ENCODE results near the gene SVOPL. TPM values are rescaled to one million over a fixed set of nuclear protein-coding genes. Genes with fewer than 3 reads are reported as not detected.

Gene SVOPL
- total RNA-seq, 6 donors from 2014 or later: under 0.01 to 0.63 (median 0.59) TPM; not detected in 3

DNA sequence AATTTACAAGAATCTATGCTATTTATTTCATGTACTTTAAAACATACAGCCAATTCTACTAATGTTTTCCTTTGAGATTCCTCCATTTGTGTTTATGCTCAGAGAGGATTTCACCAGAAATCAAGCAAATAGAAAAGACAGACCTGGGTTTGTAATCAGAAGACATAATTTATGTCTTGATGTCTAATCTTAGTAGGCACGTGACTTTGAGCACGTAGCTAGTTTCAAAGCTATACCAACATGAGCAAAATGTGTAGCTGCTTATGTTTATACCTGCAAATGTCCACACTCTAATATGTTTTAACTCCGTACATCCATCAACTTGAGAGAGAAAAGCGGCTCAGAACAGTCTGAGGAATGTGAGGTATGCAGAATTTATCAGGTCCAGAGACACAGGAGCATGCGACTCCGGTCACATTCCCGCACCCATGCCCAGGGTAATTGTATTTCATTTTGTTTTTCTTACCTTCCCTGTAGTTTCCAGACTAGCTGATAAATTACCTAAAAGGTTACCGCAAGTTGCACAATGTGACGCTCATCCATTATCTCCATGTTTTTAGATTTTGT is 40.0 kb downstream of the SVOPL start:
- TF ChIP-seq POLR2AphosphoS5 (IDR thresholded peaks at IDR 0.05) (no peak), EP300 (IDR thresholded peaks at IDR 0.05) (no peak), POLR2A (IDR thresholded peaks at IDR 0.05) (no peak)
- TF ChIP-seq, protein P1, sequence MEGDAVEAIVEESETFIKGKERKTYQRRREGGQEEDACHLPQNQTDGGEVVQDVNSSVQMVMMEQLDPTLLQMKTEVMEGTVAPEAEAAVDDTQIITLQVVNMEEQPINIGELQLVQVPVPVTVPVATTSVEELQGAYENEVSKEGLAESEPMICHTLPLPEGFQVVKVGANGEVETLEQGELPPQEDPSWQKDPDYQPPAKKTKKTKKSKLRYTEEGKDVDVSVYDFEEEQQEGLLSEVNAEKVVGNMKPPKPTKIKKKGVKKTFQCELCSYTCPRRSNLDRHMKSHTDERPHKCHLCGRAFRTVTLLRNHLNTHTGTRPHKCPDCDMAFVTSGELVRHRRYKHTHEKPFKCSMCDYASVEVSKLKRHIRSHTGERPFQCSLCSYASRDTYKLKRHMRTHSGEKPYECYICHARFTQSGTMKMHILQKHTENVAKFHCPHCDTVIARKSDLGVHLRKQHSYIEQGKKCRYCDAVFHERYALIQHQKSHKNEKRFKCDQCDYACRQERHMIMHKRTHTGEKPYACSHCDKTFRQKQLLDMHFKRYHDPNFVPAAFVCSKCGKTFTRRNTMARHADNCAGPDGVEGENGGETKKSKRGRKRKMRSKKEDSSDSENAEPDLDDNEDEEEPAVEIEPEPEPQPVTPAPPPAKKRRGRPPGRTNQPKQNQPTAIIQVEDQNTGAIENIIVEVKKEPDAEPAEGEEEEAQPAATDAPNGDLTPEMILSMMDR (IDR thresholded peaks at IDR 0.05): no peak
- Histone ChIP-seq H3K36me3 (no peaks in the 10 kb centered on the region), H3K27me3 (no peaks in the 10 kb centered on the region), H3K4me1 (peaks cover 0 to 8% (median 0%) of the 10 kb centered on the region in 4 donors), H3K9me3 (no peaks in the 10 kb centered on the region), H3K27ac (no peak overlapping the region), H3K4me3 (no peak overlapping the region)
- no peak for DNase-seq
- no peak for ATAC-seq (ENCODE audit: low FRiP score in 2 of 2)
- WGBS, 2 donors: 65 to 74% methylated on average over 9 of the region's 9 CpGs

DNA sequence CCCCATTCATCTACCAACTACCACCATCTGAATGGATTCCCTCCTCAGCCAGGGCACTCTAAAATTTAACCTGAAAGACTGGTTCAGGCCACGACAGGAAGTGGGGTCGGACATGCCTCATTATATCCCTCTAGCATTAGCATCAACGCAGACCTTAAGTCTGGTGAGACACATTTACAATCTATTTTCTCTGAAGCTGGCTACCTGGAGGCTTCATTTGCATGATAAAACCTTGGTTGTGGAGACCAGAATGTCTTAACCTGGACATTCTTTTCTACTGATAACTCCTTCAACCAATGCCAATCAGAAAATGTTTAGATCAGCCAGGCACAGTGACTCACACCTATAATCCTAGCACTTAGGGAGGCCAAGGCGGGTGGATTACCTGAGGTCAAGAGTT is 42.3 kb downstream of the SVOPL start:
- no peaks in the 10 kb centered on the region for H3K36me3 ChIP-seq
- H3K27me3 ChIP-seq: no peaks in the 10 kb centered on the region
- H3K4me3 ChIP-seq: no peak overlapping the region
- DNase-seq: no peak
- no peak for ATAC-seq (ENCODE audit: low FRiP score in 2 of 2)
- H3K27ac ChIP-seq: no peak overlapping the region
- peaks cover 0 to 14% (median 1%) of the 10 kb centered on the region in 4 donors for H3K9me3 ChIP-seq
- WGBS, 2 donors: 85 to 91% methylated on average over 4 of the region's 4 CpGs
- no peaks in the 10 kb centered on the region for H3K4me1 ChIP-seq
- no peak for TF ChIP-seq POLR2AphosphoS5 (IDR thresholded peaks at IDR 0.05)
- no peak for TF ChIP-seq EP300 (IDR thresholded peaks at IDR 0.05)
- TF ChIP-seq, protein P1 (IDR thresholded peaks at IDR 0.05): no peak
- TF ChIP-seq POLR2A (IDR thresholded peaks at IDR 0.05): no peak

DNA sequence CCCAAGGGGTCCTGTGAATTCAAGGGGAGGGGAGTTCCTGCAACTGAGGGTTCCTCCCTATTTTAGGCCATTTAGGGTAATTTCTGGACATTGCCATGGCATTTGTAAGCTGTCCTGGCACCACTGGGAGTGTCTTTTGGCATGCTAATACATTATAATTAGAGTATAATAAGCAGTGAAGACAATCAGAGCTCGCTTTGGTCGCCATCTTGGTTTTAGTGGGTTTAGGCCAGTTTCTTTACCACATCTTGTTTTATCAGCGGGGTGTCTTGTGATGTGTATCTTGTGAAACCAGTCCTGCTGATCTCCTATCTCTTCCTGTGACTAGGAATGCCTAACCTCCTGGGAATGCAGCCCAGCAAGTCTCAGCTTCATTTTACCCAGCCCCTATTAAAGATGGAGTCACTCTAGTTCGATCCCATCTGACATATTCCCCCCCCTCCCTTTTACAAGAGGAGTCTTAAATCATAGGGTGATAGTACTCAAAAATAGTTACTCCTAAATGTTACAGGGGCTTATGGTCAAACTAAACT is 43.2 kb downstream of the SVOPL start:
- no peaks in the 10 kb centered on the region for H3K27me3 ChIP-seq
- DNase-seq (no peak), ATAC-seq (ENCODE audit: low FRiP score in 2 of 2) (no peak)
- WGBS, 2 donors: 91 to 93% methylated on average over 4 of the region's 4 CpGs
- H3K4me1 ChIP-seq: no peaks in the 10 kb centered on the region
- peaks cover 0 to 14% (median 1%) of the 10 kb centered on the region in 4 donors for H3K9me3 ChIP-seq
- no peak overlapping the region for H3K4me3 ChIP-seq
- no peak overlapping the region for H3K27ac ChIP-seq
- H3K36me3 ChIP-seq: no peaks in the 10 kb centered on the region
- TF ChIP-seq EP300 (IDR thresholded peaks at IDR 0.05) (no peak), POLR2AphosphoS5 (IDR thresholded peaks at IDR 0.05) (no peak), POLR2A (IDR thresholded peaks at IDR 0.05) (no peak)
- TF ChIP-seq, protein P1 (IDR thresholded peaks at IDR 0.05): no peak

DNA sequence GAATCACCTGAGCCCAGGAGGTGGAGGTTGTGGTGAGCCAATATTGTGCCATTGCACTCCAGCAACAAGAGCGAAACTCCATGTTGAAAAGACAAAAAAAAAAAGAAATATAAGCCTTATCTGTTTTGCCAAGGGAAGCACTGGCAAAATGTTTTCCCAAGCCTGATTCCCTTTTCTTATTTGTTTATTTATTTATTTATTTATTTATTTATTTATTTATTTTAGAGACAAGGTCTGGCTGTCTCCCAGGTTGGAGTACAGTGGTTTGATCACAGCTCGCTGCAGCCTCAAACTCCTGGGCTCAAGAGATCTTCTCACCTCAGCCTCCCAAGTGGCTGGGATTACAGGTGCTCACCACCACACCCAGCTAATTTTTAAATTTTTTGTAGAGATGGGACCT is 44.2 kb downstream of the SVOPL start:
- Histone ChIP-seq H3K27me3 (no peaks in the 10 kb centered on the region), H3K9me3 (peaks cover 0 to 14% (median 1%) of the 10 kb centered on the region in 4 donors), H3K4me1 (no peaks in the 10 kb centered on the region), H3K36me3 (no peaks in the 10 kb centered on the region), H3K4me3 (no peak overlapping the region), H3K27ac (no peak overlapping the region)
- no peak for TF ChIP-seq EP300 (IDR thresholded peaks at IDR 0.05)
- TF ChIP-seq, protein P1 (IDR thresholded peaks at IDR 0.05): no peak
- TF ChIP-seq POLR2A (IDR thresholded peaks at IDR 0.05): no peak
- TF ChIP-seq POLR2AphosphoS5 (IDR thresholded peaks at IDR 0.05): no peak
- 92 to 93% methylated on average over 2 of the region's 2 CpGs for WGBS, 2 donors
- DNase-seq: no peak
- ATAC-seq (ENCODE audit: low FRiP score in 2 of 2): no peak

DNA sequence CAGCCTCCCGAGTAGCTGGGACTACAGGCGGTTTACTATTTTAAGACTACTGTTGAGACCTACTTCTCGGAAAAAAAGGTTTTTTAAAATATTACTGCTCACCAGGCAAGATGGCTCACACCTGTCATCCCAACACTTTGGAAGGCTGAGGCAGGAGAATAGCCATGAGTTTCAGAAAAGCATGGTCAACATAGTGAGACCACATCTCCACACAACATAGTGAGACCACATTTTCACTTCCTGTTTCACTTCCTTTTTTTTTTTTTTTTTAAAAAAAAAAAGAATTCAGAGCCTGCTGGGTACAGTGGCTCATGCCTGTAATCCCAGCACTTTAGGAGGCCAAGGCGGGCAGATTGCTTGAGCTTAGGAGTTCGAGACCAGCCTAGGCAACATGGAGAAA is 46.5 kb downstream of the SVOPL start:
- peaks cover 0 to 14% (median 1%) of the 10 kb centered on the region in 4 donors for H3K9me3 ChIP-seq
- no peaks in the 10 kb centered on the region for H3K36me3 ChIP-seq
- no peak overlapping the region for H3K27ac ChIP-seq
- no peaks in the 10 kb centered on the region for H3K4me1 ChIP-seq
- no peak overlapping the region for H3K4me3 ChIP-seq
- TF ChIP-seq POLR2A (IDR thresholded peaks at IDR 0.05) (no peak), EP300 (IDR thresholded peaks at IDR 0.05) (no peak), POLR2AphosphoS5 (IDR thresholded peaks at IDR 0.05) (no peak)
- TF ChIP-seq, protein P1 (IDR thresholded peaks at IDR 0.05): no peak
- WGBS, 2 donors: 74 to 99% methylated on average over 5 of the region's 5 CpGs
- ATAC-seq (ENCODE audit: low FRiP score in 2 of 2) (no peak), DNase-seq (no peak)
- no peaks in the 10 kb centered on the region for H3K27me3 ChIP-seq

All from upper lobe of left lung (tissue), 6 donors.